ENCODE results near the gene MAG. TPM values are rescaled to one million over a fixed set of nuclear protein-coding genes. Genes with fewer than 3 reads are reported as not detected.

MAG gene
- total and polyA plus RNA-seq, 9 of the 15 experiments (the other 6 are each of a cell fraction or from before 2014, with no cell fraction given): 0.11 to 10.0 (median 1.6) TPM

DNA sequence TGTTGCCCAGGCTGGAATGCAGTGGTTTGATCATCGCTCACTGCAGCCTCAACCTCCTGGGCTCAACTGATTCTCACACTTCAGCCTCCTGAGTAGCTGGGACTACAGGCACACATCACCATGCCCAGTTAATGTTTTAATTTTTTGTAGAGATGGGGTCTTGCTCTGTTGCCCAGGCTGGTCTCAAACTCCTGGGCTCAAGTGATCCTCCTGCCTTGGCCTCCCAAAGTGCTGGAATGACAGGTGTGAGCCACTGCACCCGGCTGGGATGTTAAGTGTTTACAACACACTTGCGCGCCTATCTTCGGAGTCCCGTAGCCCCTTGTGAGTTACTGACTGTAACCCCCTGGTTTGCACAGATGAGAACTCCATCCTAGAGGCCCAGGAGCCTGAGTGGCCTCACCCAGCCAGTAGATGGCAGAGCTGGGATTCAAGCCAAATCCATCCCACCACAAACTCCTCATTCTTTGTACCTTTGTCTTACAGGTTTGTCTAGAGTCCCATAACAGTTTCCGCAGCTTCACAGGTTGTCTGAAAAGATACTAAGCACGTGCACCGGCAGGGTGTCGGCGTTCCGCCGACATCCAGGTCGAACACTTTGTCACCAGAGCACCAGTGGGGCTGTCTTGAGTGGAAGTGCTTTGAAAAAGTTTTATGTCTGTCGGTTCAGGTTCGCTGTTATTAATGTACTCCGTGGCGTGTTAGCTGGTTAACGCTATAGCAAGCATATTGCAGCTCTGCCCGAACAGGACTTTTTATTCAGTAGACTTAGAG lies 14.7 kb downstream of the MAG start (continued):
- no peak for TF ChIP-seq TRIM24 (IDR thresholded peaks at IDR 0.05)
- TF ChIP-seq, protein P1, sequence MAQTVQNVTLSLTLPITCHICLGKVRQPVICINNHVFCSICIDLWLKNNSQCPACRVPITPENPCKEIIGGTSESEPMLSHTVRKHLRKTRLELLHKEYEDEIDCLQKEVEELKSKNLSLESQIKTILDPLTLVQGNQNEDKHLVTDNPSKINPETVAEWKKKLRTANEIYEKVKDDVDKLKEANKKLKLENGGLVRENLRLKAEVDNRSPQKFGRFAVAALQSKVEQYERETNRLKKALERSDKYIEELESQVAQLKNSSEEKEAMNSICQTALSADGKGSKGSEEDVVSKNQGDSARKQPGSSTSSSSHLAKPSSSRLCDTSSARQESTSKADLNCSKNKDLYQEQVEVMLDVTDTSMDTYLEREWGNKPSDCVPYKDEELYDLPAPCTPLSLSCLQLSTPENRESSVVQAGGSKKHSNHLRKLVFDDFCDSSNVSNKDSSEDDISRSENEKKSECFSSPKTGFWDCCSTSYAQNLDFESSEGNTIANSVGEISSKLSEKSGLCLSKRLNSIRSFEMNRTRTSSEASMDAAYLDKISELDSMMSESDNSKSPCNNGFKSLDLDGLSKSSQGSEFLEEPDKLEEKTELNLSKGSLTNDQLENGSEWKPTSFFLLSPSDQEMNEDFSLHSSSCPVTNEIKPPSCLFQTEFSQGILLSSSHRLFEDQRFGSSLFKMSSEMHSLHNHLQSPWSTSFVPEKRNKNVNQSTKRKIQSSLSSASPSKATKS (CRISPR knock-in tag; IDR thresholded peaks at IDR 0.05): no peak
- TF ChIP-seq, protein P2, sequence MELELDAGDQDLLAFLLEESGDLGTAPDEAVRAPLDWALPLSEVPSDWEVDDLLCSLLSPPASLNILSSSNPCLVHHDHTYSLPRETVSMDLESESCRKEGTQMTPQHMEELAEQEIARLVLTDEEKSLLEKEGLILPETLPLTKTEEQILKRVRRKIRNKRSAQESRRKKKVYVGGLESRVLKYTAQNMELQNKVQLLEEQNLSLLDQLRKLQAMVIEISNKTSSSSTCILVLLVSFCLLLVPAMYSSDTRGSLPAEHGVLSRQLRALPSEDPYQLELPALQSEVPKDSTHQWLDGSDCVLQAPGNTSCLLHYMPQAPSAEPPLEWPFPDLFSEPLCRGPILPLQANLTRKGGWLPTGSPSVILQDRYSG (tag; conservative IDR thresholded peaks at IDR 0.05; ENCODE audit: low read depth): peak; percentile 63; the same call in 1 of the 2 replicates
- TF ChIP-seq, protein P3, sequence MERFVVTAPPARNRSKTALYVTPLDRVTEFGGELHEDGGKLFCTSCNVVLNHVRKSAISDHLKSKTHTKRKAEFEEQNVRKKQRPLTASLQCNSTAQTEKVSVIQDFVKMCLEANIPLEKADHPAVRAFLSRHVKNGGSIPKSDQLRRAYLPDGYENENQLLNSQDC (CRISPR knock-in tag; IDR thresholded peaks at IDR 0.05): no peak
- TF ChIP-seq STAT5B (CRISPR knock-in tag; IDR thresholded peaks at IDR 0.05): no peak
- TF ChIP-seq RBM34 (IDR thresholded peaks at IDR 0.05; ENCODE audit: borderline replicate concordance, insufficient read depth, low read length): no peak
- TF ChIP-seq CEBPB (tag; IDR thresholded peaks at IDR 0.05): no peak
- no peak for TF ChIP-seq POLR3G (IDR thresholded peaks at IDR 0.05; ENCODE audit: extremely low read depth, insufficient read length, insufficient replicate concordance)
- TF ChIP-seq, protein P4, sequence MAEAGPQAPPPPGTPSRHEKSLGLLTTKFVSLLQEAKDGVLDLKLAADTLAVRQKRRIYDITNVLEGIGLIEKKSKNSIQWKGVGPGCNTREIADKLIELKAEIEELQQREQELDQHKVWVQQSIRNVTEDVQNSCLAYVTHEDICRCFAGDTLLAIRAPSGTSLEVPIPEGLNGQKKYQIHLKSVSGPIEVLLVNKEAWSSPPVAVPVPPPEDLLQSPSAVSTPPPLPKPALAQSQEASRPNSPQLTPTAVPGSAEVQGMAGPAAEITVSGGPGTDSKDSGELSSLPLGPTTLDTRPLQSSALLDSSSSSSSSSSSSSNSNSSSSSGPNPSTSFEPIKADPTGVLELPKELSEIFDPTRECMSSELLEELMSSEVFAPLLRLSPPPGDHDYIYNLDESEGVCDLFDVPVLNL (CRISPR knock-in tag; IDR thresholded peaks at IDR 0.05; ENCODE audit: low read depth): no peak
- TF ChIP-seq POLR2AphosphoS2 (IDR thresholded peaks at IDR 0.05; ENCODE audit: low read length): no peak
- TF ChIP-seq ZNF282 (CRISPR knock-in tag; IDR thresholded peaks at IDR 0.05): no peak
- no peak for TF ChIP-seq PHB (CRISPR knock-in tag; IDR thresholded peaks at IDR 0.05)
- TF ChIP-seq, protein P5, sequence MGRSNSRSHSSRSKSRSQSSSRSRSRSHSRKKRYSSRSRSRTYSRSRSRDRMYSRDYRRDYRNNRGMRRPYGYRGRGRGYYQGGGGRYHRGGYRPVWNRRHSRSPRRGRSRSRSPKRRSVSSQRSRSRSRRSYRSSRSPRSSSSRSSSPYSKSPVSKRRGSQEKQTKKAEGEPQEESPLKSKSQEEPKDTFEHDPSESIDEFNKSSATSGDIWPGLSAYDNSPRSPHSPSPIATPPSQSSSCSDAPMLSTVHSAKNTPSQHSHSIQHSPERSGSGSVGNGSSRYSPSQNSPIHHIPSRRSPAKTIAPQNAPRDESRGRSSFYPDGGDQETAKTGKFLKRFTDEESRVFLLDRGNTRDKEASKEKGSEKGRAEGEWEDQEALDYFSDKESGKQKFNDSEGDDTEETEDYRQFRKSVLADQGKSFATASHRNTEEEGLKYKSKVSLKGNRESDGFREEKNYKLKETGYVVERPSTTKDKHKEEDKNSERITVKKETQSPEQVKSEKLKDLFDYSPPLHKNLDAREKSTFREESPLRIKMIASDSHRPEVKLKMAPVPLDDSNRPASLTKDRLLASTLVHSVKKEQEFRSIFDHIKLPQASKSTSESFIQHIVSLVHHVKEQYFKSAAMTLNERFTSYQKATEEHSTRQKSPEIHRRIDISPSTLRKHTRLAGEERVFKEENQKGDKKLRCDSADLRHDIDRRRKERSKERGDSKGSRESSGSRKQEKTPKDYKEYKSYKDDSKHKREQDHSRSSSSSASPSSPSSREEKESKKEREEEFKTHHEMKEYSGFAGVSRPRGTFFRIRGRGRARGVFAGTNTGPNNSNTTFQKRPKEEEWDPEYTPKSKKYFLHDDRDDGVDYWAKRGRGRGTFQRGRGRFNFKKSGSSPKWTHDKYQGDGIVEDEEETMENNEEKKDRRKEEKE (IDR thresholded peaks at IDR 0.05; ENCODE audit: borderline replicate concordance in 1 of 2, control insufficient read depth in 1 of 2, low read depth in 2 of 2, low read length in 1 of 2): no peak
- TF ChIP-seq ZNF212 (CRISPR knock-in tag; IDR thresholded peaks at IDR 0.05): no peak
- TF ChIP-seq FOS (IDR thresholded peaks at IDR 0.05; ENCODE audit: extremely low read depth, insufficient read length): no peak
- TF ChIP-seq TSC22D4 (tag; IDR thresholded peaks at IDR 0.05): no peak
- no peak for TF ChIP-seq ZNF507 (tag; conservative IDR thresholded peaks at IDR 0.05)
- TF ChIP-seq SRF (CRISPR knock-in tag; IDR thresholded peaks at IDR 0.05): no peak
- no peak for TF ChIP-seq ZNF830 (CRISPR knock-in tag; IDR thresholded peaks at IDR 0.05)
- TF ChIP-seq ETV6 (IDR thresholded peaks at IDR 0.05; ENCODE audit: borderline replicate concordance in 1 of 2, low read depth in 2 of 2, low read length in 1 of 2): no peak
- 0 out of 2 replicates have a peak, but pooled peaks have one; percentile 45 for TF ChIP-seq ETV6 (CRISPR knock-in tag; IDR thresholded peaks at IDR 0.05; ENCODE audit: borderline replicate concordance)

Data from K562 (cell line).